Mesenchymal stem cell (in vitro differentiated cells and primary cell): ENCODE results near the gene INSRR.
A peak's percentile ranks its signal among the peaks of the same experiment; 100 is the strongest.

Source experiments
- DNase-seq: peaks from one replicate; pipeline ENCODE4 v3.0.0-alpha.2; 2013
- H2AFZ ChIP-seq: one replicate; pipeline ENCODE4 v1.6.1; 2013; ENCODE audit warnings: low read depth, mild to moderate bottlenecking, control low read depth, inconsistent platforms, low read length, moderate library complexity
- H2AK5ac ChIP-seq: 2 replicates; pipeline ENCODE4 v1.6.1; 2013; ENCODE audit warnings: low read length, moderate library complexity, mild to moderate bottlenecking, inconsistent platforms; ENCODE audit not compliant: severe bottlenecking
- H2BK120ac ChIP-seq: one replicate; pipeline ENCODE4 v1.6.1; 2013; ENCODE audit warnings: low read depth, mild to moderate bottlenecking, inconsistent platforms, low read length, moderate library complexity
- H2BK12ac ChIP-seq, 2 experiments: one replicate each; pipeline ENCODE4 v1.6.1; 2013; ENCODE audit warnings: inconsistent platforms in 2 of 2, low read length in 2 of 2, mild to moderate bottlenecking in 2 of 2, moderate library complexity in 2 of 2, control low read depth in 1 of 2
- H2BK15ac ChIP-seq: one replicate; pipeline ENCODE4 v1.6.1; 2013; ENCODE audit warnings: mild to moderate bottlenecking, low read depth, inconsistent platforms; ENCODE audit not compliant: poor library complexity, severe bottlenecking
- H2BK5ac ChIP-seq: 2 replicates; pipeline ENCODE4 v1.6.1; 2013; ENCODE audit warnings: low read depth, mild to moderate bottlenecking, low read length, control low read depth, inconsistent platforms; ENCODE audit not compliant: poor library complexity, severe bottlenecking
- H3K14ac ChIP-seq, 2 experiments: one replicate each; pipeline ENCODE4 v1.6.1; 2013; ENCODE audit warnings: inconsistent platforms in 2 of 2, low read length in 2 of 2, control low read depth in 1 of 2, mild to moderate bottlenecking in 1 of 2, moderate library complexity in 1 of 2
- H3K18ac ChIP-seq, 2 experiments: one replicate each; pipeline ENCODE4 v1.6.1; 2013; ENCODE audit warnings: inconsistent platforms in 2 of 2, low read length in 2 of 2, control low read depth in 1 of 2, low read depth in 1 of 2, mild to moderate bottlenecking in 1 of 2
- H3K23ac ChIP-seq, 2 experiments: one replicate each; pipeline ENCODE4 v1.6.1; 2013; ENCODE audit warnings: inconsistent platforms in 2 of 2, low read length in 2 of 2, mild to moderate bottlenecking in 2 of 2, moderate library complexity in 2 of 2, control low read depth in 1 of 2
- H3K27ac ChIP-seq: 2 replicates; pipeline ENCODE4 v1.5.1; 2013; ENCODE audit warnings: mild to moderate bottlenecking, moderate library complexity, low read length, control low read depth, inconsistent platforms; ENCODE audit not compliant: poor library complexity, severe bottlenecking
- H3K27me3 ChIP-seq, 2 experiments: 2 replicates each; pipeline versions ENCODE4 v1.6.1 to v1.7.0; 2013; ENCODE audit warnings: low read length in 2 of 2, mild to moderate bottlenecking in 2 of 2, moderate library complexity in 2 of 2, control low read depth in 1 of 2, inconsistent platforms in 1 of 2; ENCODE audit not compliant: control insufficient read depth in 1 of 2, insufficient read depth in 1 of 2
- H3K36me3 ChIP-seq, 2 experiments: 2 replicates each; pipeline versions ENCODE4 v1.6.1 to v1.7.0; 2013; ENCODE audit warnings: low read length in 2 of 2, control low read depth in 1 of 2, inconsistent platforms in 1 of 2, low read depth in 1 of 2, mild to moderate bottlenecking in 1 of 2; ENCODE audit not compliant: insufficient read depth in 2 of 2, control insufficient read depth in 1 of 2
- H3K4ac ChIP-seq, 2 experiments: one replicate each; pipeline ENCODE4 v1.6.1; 2013; ENCODE audit warnings: inconsistent platforms in 2 of 2, low read length in 2 of 2, mild to moderate bottlenecking in 2 of 2, moderate library complexity in 2 of 2, control low read depth in 1 of 2, low read depth in 1 of 2
- H3K4me1 ChIP-seq: 2 replicates; pipeline ENCODE4 v1.6.1; 2013; ENCODE audit warnings: low read depth, low read length, control low read depth; ENCODE audit not compliant: control insufficient read depth, insufficient read depth
- H3K4me2 ChIP-seq: 2 replicates; pipeline ENCODE4 v1.6.1; 2013; ENCODE audit warnings: low read length, mild to moderate bottlenecking, inconsistent platforms; ENCODE audit not compliant: poor library complexity, severe bottlenecking
- H3K4me3 ChIP-seq, 2 experiments: 2 replicates each; pipeline versions ENCODE4 v1.5.1 to v1.7.0; 2013; ENCODE audit warnings: low read length in 2 of 2, mild to moderate bottlenecking in 2 of 2, control low read depth in 1 of 2, low read depth in 1 of 2; ENCODE audit not compliant: insufficient read depth in 1 of 2
- H3K79me1 ChIP-seq: replicated peaks from 2 replicates; pipeline ENCODE4 v1.6.1; 2013; ENCODE audit warnings: mild to moderate bottlenecking, control low read depth, low read length, inconsistent platforms; ENCODE audit not compliant: poor library complexity, severe bottlenecking
- H3K9ac ChIP-seq: 2 replicates; pipeline ENCODE4 v1.7.0; 2013; ENCODE audit warnings: mild to moderate bottlenecking, low read length, moderate library complexity
- H3K9me3 ChIP-seq: 2 replicates; pipeline ENCODE4 v1.7.0; 2013; ENCODE audit warnings: mild to moderate bottlenecking, low read length; ENCODE audit not compliant: control insufficient read depth
- H4K8ac ChIP-seq: one replicate; pipeline ENCODE4 v1.6.1; 2013; ENCODE audit warnings: inconsistent platforms, mild to moderate bottlenecking, low read length, moderate library complexity
- H4K91ac ChIP-seq: one replicate; pipeline ENCODE4 v1.6.1; 2013; ENCODE audit warnings: mild to moderate bottlenecking, low read length, inconsistent platforms
- WGBS: methylation state at CpG from one replicate; pipeline ENCODE4 v1.1.7; 2013; ENCODE audit warnings: mixed read lengths; 5-methylcytosine and 5-hydroxymethylcytosine counted together

The INSRR gene

GRCh38 chr1:156901966-156902915 is 43.3 kb upstream of the INSRR start:
- Histone ChIP-seq H3K9me3 (no peaks in the 10 kb centered on the region), H2BK120ac (no peak overlapping the region), H3K4me1 (peaks cover 46% of the 10 kb centered on the region), H4K91ac (peak overlapping the region; percentile 9), H3K9ac (peak overlapping the region; percentile 26), H3K4ac (peak overlapping the region in 1 of 2 experiments; percentile 21), H2AK5ac (peak overlapping the region; percentile 14), H3K36me3 (peaks cover 0 to 25% of the 10 kb centered on the region in 2 experiments), H3K79me1 (peaks cover 54% of the 10 kb centered on the region), H3K27me3 (no peaks in the 10 kb centered on the region), H4K8ac (no peak overlapping the region), H3K4me3 (peak overlapping the region in 1 of 2 experiments; percentile 0), H3K14ac (no peak overlapping the region), H3K18ac (peak overlapping the region in 1 of 2 experiments; percentile 68), H3K4me2 (no peak overlapping the region), H2BK15ac (no peak overlapping the region), H2BK12ac (no peak overlapping the region), H3K23ac (no peak overlapping the region), H2BK5ac (no peak overlapping the region), H2AFZ (no peak overlapping the region), H3K27ac (no peak overlapping the region)
- DNase-seq, result no peak
- 70% methylated on average over 22 of the region's 23 CpGs for WGBS

GRCh38 chr1:156901590-156901900 is 42.6 kb upstream of the INSRR start:
- no peak overlapping the region for H3K9ac ChIP-seq
- H2AFZ ChIP-seq, result no peak overlapping the region
- H3K4me1 ChIP-seq, result peaks cover 45% of the 10 kb centered on the region
- H3K79me1 ChIP-seq, result peaks cover 53% of the 10 kb centered on the region
- no peak overlapping the region for H3K4ac ChIP-seq
- no peak overlapping the region for H4K91ac ChIP-seq
- H2AK5ac ChIP-seq, result no peak overlapping the region
- no peak overlapping the region for H2BK5ac ChIP-seq
- peak overlapping the region in 1 of 2 experiments; percentile 1 for H3K18ac ChIP-seq
- no peak overlapping the region for H3K14ac ChIP-seq
- H2BK12ac ChIP-seq, result peak overlapping the region in 1 of 2 experiments; percentile 27
- no peak overlapping the region for H3K23ac ChIP-seq
- H3K27ac ChIP-seq, result no peak overlapping the region
- no peak overlapping the region for H3K4me3 ChIP-seq
- no peaks in the 10 kb centered on the region for H3K9me3 ChIP-seq
- no peak overlapping the region for H3K4me2 ChIP-seq
- 96% methylated on average over 4 of the region's 4 CpGs for WGBS
- DNase-seq, result no peak
- H3K27me3 ChIP-seq, result no peaks in the 10 kb centered on the region
- H2BK15ac ChIP-seq, result no peak overlapping the region
- H3K36me3 ChIP-seq, result peaks cover 0 to 22% of the 10 kb centered on the region in 2 experiments
- no peak overlapping the region for H2BK120ac ChIP-seq
- no peak overlapping the region for H4K8ac ChIP-seq

- Histone ChIP-seq H3K4me1 (peaks cover 44% of the 10 kb centered on the region), H3K9ac (no peak overlapping the region), H4K91ac (no peak overlapping the region), H3K4ac (no peak overlapping the region), H2BK5ac (no peak overlapping the region), H3K27ac (no peak overlapping the region), H3K9me3 (no peaks in the 10 kb centered on the region), H3K79me1 (peaks cover 48% of the 10 kb centered on the region), H3K4me3 (no peak overlapping the region), H2BK120ac (peak overlapping the region; percentile 23), H2AK5ac (no peak overlapping the region), H3K18ac (no peak overlapping the region), H3K27me3 (no peaks in the 10 kb centered on the region), H2BK12ac (peak overlapping the region; percentile 27 to 29), H3K23ac (no peak overlapping the region), H2AFZ (no peak overlapping the region), H3K36me3 (peaks cover 0 to 17% of the 10 kb centered on the region in 2 experiments), H3K4me2 (no peak overlapping the region), H3K14ac (no peak overlapping the region), H2BK15ac (no peak overlapping the region), H4K8ac (peak overlapping the region; percentile 28)
- no peak for DNase-seq
- WGBS, result 99% methylated on average over 5 of the region's 6 CpGs
Measured at GRCh38 chr1:156900896-156901589, 42.1 kb upstream of the INSRR start.
